ENCODE measurements around the gene RACK1.

DNA sequence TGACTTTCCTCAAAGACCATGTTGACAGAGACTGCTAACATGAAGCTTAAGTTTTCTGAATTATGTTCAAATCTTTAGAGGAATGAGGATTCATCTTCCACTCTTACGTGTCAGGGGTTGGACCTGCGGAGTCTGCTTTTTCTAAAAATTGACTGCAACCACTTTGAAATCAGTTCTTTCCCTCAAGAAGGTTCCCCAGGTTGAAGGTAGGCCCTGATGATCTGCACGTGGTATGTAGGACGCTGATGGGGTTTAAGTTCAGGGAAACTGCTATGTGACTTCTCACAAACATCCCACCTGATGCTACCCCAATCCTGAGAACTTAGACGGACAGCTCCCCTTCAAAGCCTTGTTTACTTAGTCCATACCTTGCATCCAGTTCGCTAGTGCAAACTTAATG, 7.2 kb downstream of the RACK1 start:
- TF ChIP-seq ZNF114 (CRISPR knock-in tag; IDR thresholded peaks at IDR 0.05) (no peak), POLR2AphosphoS5 (IDR thresholded peaks at IDR 0.05; ENCODE audit: low read depth) (no peak), EZH2 (IDR thresholded peaks at IDR 0.05; ENCODE audit: low read depth, unreplicated experiment) (no peak), JUNB (IDR thresholded peaks at IDR 0.05; ENCODE audit: unreplicated experiment) (no peak), EZH2phosphoT487 (IDR thresholded peaks at IDR 0.05; ENCODE audit: unreplicated experiment) (no peak), ZNF331 (CRISPR knock-in tag; IDR thresholded peaks at IDR 0.05; ENCODE audit: low read depth) (no peak), CREB1 (CRISPR knock-in tag; IDR thresholded peaks at IDR 0.05; ENCODE audit: low read depth) (no peak), NANOG (IDR thresholded peaks at IDR 0.05; ENCODE audit: borderline replicate concordance) (no peak), STAT1 (IDR thresholded peaks at IDR 0.05; ENCODE audit: unreplicated experiment) (no peak)
- TF ChIP-seq, protein P1, sequence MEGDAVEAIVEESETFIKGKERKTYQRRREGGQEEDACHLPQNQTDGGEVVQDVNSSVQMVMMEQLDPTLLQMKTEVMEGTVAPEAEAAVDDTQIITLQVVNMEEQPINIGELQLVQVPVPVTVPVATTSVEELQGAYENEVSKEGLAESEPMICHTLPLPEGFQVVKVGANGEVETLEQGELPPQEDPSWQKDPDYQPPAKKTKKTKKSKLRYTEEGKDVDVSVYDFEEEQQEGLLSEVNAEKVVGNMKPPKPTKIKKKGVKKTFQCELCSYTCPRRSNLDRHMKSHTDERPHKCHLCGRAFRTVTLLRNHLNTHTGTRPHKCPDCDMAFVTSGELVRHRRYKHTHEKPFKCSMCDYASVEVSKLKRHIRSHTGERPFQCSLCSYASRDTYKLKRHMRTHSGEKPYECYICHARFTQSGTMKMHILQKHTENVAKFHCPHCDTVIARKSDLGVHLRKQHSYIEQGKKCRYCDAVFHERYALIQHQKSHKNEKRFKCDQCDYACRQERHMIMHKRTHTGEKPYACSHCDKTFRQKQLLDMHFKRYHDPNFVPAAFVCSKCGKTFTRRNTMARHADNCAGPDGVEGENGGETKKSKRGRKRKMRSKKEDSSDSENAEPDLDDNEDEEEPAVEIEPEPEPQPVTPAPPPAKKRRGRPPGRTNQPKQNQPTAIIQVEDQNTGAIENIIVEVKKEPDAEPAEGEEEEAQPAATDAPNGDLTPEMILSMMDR (conservative IDR thresholded peaks at IDR 0.05; ENCODE audit: low read depth in 2 of 2), result no peak
- TF ChIP-seq, protein P2, sequence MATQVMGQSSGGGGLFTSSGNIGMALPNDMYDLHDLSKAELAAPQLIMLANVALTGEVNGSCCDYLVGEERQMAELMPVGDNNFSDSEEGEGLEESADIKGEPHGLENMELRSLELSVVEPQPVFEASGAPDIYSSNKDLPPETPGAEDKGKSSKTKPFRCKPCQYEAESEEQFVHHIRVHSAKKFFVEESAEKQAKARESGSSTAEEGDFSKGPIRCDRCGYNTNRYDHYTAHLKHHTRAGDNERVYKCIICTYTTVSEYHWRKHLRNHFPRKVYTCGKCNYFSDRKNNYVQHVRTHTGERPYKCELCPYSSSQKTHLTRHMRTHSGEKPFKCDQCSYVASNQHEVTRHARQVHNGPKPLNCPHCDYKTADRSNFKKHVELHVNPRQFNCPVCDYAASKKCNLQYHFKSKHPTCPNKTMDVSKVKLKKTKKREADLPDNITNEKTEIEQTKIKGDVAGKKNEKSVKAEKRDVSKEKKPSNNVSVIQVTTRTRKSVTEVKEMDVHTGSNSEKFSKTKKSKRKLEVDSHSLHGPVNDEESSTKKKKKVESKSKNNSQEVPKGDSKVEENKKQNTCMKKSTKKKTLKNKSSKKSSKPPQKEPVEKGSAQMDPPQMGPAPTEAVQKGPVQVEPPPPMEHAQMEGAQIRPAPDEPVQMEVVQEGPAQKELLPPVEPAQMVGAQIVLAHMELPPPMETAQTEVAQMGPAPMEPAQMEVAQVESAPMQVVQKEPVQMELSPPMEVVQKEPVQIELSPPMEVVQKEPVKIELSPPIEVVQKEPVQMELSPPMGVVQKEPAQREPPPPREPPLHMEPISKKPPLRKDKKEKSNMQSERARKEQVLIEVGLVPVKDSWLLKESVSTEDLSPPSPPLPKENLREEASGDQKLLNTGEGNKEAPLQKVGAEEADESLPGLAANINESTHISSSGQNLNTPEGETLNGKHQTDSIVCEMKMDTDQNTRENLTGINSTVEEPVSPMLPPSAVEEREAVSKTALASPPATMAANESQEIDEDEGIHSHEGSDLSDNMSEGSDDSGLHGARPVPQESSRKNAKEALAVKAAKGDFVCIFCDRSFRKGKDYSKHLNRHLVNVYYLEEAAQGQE (IDR thresholded peaks at IDR 0.05; ENCODE audit: unreplicated experiment), result no peak
- TF ChIP-seq, protein P3, sequence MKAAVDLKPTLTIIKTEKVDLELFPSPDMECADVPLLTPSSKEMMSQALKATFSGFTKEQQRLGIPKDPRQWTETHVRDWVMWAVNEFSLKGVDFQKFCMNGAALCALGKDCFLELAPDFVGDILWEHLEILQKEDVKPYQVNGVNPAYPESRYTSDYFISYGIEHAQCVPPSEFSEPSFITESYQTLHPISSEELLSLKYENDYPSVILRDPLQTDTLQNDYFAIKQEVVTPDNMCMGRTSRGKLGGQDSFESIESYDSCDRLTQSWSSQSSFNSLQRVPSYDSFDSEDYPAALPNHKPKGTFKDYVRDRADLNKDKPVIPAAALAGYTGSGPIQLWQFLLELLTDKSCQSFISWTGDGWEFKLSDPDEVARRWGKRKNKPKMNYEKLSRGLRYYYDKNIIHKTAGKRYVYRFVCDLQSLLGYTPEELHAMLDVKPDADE (IDR thresholded peaks at IDR 0.05), result no peak

All from GM23338 (cell line).